HG03095 (cell line): ENCODE measurements around the gene SLC49A4.
"Not testable (repeated sequence)": the region's sequence is repeated elsewhere in the genome, so short reads cannot be mapped to it uniquely, and the experiment has no call there.

Source experiments
- ATAC-seq: cut with Tn5 transposase; IDR thresholded peaks from one replicate; pipeline ENCODE4 v1.9.1; 2021; ENCODE audit warnings: moderate library complexity; ENCODE audit not compliant: unreplicated experiment

Gene SLC49A4

GRCh38 chr3:122794779-122795673 lies at the start of gene SLC49A4:
SLC49A4 (plus strand) TSS chr3:122795069; CDS start chr3:122795193, 124 bp downstream.
- ATAC-seq: peak; percentile 70

GRCh38 chr3:122745369-122746021 lies 49.4 kb upstream of the SLC49A4 start:
- ATAC-seq: no peak

DNA sequence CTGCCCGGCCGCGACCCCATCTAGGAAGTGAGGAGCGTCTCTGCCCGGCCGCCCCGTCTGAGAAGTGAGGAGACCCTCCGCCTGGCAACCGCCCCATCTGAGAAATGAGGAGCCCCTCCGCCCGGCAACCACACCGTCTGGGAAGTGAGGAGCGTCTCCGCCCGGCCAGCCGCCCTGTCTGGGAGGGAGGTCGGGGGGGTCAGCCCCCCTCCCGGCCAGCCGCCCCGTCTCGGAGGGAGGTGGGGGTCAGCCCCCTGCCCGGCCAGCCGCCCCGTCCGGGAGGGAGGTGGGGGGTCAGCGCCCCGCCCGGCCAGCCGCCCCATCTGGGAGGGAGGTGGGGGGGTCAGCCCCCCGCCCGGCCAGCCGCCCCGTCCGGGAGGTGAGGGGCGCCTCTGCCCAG lies 47.6 kb upstream of the SLC49A4 start:
- ATAC-seq: not testable (repeated sequence)

DNA sequence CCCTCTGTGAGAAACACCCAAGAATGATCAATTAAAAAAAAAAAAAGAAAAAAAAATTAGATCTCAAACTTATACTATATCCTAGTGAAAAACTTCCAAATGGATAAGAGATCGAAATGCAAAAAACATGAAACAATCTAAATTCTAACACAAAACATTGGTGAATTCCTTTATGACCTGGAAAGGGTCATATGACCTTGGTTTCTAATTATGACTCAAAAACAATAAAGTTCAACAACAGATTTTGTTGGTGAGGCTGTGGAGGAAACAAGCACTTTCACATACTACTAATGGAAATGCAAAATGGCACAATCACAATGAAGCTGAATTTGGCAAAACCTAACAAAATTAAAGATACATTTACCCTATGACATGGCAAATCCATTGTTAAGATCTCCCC lies 46.5 kb upstream of the SLC49A4 start:
- ATAC-seq: no peak

GRCh38 chr3:122754929-122755328 lies 39.9 kb upstream of the SLC49A4 start:
- no peak for ATAC-seq

- no peak for ATAC-seq
These were observed 39.4 kb upstream of the SLC49A4 start for GRCh38 chr3:122755491-122755890.

DNA sequence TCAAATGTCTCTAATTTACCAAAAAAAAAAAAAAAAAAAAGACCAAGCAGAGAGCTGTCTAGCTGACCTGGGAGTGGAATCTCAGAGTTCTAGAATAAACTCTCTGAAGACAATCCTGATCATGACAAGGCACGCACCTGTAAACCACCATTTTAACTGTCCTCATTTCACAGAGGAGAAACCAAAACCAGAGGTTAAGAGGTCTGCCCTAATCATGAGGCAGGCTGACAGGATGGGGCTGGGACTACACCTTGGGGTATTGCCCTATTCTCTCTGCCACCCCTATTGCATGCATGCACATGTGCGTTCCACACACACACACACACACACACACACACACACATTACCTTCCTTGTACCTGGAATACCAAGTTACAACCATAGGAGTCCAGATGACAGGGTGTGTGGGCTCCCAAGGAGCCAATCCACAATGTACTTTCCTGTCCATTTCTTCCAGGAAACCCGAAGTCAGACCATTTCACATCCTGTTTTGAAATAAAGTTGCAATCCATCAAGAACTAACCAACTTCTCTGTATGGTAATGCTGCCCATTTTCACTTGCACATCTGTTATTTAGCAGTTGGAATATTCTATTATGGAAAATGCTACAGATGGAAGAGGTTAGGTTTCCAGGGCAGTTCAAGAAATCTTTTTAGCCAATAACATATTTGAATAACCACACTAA lies 35.9 kb upstream of the SLC49A4 start:
- ATAC-seq: no peak

GRCh38 chr3:122760453-122761271 lies 34.2 kb upstream of the SLC49A4 start:
- no peak for ATAC-seq

DNA sequence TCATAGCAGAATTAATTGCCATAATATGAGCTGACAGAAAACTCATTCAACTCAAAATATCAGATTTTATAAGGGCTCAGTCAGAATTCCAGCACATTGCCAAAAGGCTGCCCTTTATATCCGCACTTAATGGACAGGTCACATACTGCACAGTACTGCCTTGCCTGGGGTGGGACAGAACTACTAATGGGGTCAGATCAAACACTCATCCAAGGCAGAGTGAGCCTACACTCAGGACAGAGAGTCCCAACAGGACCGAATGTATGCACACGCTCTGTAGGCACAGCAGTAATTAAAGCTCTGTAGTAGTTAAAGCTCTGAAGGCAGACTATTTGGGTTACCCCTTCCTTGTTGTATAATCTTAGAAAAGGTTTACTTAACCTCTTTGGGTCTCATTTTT lies 28.4 kb upstream of the SLC49A4 start:
- no peak for ATAC-seq

DNA sequence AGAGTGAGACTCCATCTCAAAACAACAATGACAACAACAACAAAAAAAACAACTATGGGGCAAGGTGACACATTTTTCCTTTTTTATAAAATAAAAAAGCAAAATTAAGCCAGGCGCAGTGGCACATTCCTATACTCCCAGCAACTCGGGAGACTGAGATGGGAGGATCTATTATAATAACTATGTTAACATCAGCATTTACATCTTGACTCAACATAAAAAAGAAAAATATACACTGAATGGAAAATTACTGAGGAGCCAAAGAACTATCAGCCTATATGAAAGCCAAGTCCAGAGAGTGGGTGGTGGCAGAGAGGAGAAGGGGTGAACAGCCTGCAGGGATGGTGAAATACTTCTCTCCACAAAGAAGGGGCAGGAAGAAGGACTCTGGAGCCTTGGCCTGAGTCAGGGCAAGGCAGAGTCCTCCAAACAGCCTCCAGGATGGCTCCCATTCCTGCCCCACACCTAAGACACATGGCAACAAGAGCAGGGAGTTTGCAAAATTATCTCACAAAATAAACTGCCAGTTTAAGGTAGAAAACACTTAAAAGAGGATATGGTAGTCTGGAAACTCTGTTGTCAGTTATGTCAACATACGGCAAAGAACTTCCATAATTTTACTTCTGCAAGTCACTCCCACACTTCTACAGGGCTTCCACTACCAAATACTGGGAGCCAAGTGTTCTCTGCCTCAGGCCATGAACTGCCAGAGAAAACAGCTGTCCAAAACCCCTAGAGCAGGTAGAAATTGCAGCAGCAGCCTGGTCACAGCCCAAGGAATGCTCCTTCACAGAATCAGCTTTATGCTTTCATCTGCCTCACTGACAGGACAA lies 27.1 kb upstream of the SLC49A4 start:
- no peak for ATAC-seq

DNA sequence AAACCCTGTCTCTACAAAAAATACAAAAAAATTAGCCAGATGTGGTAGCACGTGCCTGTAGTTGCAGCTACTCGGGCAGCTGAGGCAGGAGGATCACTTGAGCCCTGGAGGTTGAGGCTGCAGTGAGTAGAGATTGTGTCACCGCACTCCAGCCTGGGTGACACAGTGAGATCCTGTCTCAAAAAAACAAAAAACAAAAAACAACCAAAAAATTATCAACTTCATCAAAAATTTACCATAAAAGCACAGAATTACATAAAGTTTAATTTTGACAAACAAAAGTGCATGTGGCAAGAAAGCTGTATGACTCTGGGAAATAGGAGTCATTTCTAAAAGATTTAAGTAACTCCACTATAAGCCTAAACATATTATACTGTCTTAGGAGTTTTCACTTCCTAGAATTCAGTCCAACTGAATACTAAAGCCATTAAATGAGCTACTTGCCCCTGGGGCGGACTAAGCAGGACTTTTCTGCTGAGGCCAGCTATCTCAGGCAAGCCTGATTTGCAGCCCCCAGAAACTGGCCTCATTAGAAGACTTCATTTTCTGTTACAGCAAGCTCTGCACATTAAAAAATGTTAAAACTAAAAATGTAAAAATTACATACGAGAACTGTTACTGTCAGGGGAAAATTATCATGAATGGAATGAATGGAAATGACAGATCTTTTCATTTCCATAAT lies 24.2 kb upstream of the SLC49A4 start:
- no peak for ATAC-seq

- no peak for ATAC-seq
These were observed 22.0 kb upstream of the SLC49A4 start for GRCh38 chr3:122772827-122773226.

DNA sequence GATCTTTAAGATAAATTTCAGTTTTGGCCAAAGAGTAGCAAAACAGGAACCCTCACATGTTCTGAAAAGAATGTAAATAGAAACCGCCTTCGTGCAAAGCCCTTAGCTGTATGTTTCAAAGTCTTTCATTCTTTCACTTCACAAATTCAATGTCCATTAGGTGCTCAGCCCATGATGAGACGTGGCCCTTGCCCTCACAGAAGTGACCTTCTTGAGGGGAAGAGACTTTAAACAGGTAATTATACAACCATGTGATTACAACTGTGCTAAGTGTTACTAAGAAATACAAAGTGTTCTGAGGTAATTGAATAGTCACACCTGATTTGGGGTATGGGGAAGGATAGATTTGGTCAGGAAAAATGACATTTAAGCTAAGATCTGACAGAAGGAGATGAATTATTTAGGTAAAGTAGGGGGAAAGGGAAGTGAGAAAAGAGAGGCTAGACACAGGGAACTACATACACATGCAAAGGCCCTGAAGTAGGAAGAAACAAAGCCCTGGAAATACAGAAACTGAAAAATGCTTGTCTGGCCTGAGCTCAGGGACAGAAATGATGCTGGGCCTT lies 20.8 kb upstream of the SLC49A4 start:
- peak; percentile 65 for ATAC-seq

- ATAC-seq: no peak
These were observed 20.3 kb upstream of the SLC49A4 start for GRCh38 chr3:122774564-122774963.

DNA sequence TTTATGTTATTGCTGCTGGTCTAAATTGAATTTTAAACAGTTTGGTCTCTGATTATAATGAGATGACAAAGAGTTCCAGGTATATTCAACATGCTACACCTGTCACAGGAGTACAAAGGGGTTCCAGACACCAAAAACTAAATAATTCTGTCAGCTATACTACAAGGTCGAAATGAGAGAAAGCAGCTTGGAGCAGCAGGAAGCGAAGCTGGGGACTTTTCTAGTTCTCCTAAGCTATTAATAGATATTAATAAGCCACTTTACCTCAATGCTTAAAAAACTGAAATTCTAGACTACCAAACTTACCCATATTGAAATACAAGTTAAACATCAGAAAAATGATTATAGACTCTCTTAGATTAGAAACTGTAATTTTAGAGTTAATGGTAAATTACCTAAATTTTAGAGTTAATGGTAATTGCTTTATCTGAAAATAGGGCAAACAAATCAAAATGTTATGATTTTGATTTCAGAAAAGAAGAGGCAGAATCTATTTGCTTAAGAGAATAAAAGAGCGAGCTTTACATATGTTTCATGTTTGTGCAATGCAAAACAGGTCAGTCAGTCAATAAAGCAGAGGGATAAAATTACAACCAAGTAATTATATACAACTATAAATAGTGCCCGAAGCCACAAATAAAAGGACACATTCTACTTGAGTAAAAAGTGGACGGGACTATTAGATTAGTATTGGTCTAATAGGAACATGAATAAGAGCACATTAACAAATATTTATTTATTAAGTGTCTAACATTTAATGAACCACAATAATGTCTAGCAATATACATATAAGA lies 18.0 kb upstream of the SLC49A4 start:
- no peak for ATAC-seq

DNA sequence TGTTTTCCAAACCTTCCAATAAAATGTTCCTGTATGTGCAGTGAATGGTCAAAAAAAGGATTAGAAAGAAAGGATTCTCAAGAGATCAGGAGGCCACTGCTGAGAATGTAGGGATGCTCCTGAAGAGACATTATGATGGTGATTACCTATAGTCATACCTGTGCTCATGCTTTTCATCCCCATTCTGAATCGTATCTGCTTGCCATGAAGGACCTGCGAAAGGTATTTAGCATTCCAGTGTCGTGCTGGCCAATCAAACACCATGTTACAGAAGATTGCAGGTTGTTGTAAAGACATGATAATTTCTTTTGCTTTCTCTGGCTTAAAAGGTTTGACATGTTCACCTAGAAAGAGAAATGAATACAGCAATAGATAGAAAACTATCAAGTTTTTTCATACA lies 17.3 kb upstream of the SLC49A4 start:
- ATAC-seq: no peak

DNA sequence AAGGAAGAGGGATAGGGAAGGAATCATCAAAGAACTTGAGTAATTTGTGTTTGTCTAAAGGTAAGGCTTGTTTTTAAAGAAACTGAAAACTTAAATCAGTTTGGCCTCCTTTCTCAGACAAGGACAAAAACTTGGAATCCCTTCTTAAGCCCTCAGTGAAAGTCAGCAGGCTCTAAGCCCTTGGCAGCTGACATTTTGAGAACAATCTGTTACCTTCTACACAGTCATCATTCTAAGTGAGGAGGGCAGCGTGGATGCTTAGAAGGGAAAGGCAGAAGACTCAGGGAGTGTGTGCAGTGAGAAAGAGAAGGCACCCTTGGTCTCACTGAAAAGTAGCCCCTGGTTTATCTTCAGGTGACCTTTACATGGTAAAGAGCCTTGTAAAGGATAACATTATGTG lies 12.1 kb upstream of the SLC49A4 start:
- ATAC-seq: no peak

DNA sequence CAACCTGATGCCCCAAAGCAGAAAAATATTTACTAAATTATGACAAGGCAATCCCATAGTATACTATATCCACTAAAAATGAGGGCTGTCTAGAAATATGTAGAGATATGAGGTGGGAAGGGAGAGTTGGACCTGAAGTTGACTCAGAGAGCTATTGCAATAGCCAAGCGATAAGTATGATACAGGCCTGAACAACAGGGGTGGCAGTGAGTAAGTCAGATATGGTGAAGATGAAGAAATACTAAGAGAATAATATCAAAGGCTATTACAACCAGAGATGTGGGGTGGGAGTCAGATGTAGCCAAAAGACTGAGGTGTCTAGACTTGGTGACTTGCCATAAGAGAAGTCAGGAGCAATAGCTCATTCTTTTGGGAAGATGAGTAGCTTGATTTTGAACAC lies 10.4 kb upstream of the SLC49A4 start:
- no peak for ATAC-seq
